HG03432 (cell line): Measurements from ENCODE around the gene DOK7.

Experiments
- ATAC-seq: cut with Tn5 transposase; IDR thresholded peaks from one replicate; pipeline ENCODE4 v1.9.1; 2021; ENCODE audit warnings: mild to moderate bottlenecking, moderate library complexity; ENCODE audit not compliant: unreplicated experiment

DOK7 gene

GRCh38 chr4:3518941-3519340 is 55.8 kb downstream of the DOK7 start:
- ATAC-seq = no peak

GRCh38 chr4:3519468-3520264 is 56.6 kb downstream of the DOK7 start:
- ATAC-seq = no peak

DNA sequence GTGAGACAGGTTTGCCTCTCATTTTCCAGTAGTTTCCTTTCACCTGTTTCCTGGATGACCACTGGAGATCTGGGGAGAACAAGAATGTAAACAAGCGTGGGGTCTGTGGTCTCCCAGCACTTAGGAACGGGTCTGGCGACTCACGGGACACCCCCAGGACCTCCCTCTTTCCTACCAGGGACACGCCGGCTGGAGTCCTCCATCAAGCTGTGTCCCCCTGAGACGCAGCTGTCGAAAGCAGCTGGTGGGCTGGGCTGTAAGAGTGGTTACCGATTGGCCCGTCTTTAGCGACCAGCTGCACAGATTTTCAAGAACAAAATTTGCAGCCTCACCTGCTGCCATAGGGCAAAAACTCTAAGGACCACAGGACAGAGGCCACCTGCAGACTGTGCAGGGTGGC is 57.2 kb downstream of the DOK7 start:
- ATAC-seq = no peak

- ATAC-seq = no peak
Measured at GRCh38 chr4:3520796-3521600, 57.9 kb downstream of the DOK7 start.

DNA sequence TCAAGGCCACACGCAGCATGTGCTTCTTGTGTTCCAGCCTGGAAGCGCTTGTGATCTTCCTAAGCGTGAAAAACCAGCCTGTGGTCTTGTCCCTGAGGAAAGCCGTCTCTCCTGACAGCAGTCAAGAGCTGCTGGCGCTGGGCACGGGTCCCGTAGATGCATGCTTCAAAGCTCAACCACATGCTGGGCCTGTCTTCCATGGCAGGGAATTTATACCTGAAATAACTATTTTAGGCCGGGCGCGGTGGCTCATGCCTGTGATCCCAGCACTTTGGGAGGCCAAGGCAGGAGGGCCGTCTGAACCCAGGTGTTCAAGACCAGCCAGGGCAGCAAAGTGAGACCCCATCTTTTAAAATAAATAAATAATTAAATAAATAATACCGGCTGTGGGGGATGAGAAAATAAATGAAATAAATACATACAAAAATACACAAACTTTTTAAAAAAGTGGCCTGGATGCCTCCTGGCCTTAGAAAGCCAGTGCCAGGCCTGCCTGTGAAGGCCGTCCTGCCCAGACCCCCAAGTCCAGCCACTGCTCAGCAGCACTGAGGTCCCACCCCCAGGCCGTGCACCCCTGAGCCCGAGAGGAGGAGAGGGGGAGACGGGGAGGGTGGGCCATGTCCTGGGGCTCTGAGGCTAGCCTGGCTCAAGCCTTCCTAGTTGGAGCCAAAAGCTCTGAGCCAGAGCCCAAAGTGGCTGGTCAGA is 58.7 kb downstream of the DOK7 start:
- no peak for ATAC-seq

- no peak for ATAC-seq
Measured at GRCh38 chr4:3522326-3522640, 59.2 kb downstream of the DOK7 start.

GRCh38 chr4:3522651-3523050 is 59.5 kb downstream of the DOK7 start:
- ATAC-seq = no peak

DNA sequence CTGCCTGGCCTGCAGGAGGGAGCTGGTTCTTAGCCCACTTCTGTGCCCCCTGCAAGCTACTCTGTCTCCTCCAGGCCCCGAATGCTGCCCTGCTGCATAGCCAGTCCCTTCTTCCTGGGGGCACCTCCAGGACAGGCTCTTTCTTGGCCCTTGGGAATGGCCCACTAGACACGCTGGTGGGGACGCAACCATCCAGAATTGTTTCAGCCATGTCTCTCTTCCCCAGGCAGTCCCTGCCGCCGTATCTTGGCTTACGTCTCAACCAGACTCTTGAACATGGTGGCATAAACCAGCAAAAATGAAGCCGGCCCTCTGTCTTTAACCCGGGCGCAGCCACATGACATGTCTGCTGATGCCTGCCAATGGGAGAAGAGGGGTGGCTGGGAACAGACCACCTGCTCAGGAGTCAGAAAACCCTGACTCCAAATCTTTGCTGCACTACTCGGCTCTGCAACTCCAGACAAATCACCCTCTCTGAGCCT is 60.1 kb downstream of the DOK7 start:
- ATAC-seq = no peak

GRCh38 chr4:3523628-3524221 is 60.6 kb downstream of the DOK7 start:
- no peak for ATAC-seq

DNA sequence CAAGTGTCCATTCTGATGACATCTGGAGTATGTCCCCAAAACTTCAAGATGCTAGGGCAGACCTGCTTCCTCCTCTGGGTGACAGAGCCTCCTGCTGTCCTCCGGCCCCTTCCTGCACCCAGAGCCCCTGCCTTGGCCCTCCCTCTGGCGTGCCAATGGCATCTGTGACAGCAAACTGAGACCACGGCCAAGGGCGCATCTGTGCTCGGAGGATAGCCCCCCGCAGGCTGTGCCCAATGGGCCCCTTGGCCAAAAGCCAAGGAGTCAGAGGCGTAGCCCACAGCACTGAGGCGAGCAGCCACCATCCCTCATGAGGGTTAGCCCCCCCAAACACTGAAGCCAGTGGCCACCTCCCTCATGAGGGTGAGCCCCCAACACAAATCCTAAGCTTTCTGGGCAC is 61.2 kb downstream of the DOK7 start:
- ATAC-seq = no peak

DNA sequence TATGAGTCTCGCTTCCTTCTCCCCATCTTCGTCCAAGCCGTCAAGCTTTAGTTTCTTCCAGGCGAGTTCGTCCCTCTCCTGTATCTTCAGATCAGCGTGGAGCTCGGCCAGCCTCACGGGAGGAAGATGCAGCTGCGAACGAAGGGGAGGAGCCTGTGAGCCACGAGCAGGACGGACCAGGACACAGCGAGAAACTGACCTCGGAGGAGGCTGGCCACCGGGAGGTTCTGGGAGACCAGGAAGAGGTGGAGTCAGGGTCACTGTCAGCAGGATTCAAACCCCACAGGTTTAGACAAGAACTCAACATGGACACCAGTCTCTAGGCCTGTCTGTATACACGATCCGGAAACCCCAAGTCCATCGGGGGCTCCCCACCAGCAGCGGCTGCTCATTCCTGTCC is 61.8 kb downstream of the DOK7 start:
- no peak for ATAC-seq

DNA sequence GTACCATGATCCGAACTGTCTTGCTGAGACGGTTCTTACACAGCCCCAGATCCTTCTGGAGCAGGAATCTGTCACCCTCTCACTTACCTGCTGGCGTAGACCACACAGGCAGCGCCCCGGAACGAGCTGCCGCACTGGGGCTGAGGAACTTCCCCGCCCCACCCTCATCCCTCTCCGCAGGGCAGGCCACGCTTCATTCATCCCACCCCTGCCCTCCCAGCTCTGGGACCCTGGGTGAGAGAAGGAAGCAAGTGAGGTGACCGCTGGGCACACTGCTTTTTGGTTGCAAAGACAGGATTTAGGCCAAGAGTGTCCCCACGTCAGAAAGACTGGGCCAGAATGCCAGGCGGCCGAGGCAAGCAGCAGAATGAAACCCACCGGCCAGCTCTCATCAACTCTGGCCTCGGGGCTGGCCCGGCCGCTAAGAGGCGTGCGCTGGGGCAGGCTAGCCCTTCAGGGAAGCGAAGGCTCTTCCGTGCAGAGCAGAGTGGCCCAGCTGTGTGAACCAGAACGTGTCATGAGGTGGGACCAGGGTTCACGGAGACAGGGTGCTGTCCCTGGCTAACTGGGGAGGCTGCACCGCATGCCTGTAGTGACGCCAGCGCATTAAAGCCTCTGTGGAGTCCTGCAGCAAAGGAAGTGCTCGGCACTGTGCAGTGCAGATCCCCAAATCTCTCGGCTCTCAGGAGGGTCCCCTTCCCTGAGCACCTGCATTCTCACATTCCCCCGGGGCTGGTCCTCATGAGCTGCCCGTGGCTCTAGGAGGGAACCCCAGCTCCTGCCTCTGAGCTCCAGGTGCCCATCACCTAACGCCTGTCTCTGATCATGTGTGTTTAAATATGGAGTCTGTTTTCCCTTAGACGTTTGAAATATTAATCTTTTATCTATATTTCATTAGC is 62.7 kb downstream of the DOK7 start:
- ATAC-seq = no peak

DNA sequence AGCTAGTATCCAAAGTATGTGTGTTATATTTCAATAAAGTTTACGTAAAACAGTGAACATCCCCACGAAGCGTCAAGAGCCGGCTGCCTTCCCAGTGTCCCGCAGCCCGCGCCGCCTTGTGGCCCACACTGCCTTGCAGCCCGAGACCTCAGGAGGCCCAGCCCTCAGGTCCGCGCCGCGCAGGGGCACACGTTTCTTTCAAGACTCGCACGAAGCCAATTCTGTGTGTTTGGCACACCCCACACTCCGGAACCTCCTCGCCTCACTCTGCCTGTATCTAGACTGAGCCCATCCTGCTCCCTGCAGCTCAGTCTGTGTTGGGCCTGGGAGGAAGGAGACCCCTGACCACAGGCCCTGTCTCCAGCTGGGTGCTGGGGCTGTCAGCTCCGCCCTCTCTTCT is 63.4 kb downstream of the DOK7 start:
- no peak for ATAC-seq

- no peak for ATAC-seq
Measured at GRCh38 chr4:3527101-3527913, 64.2 kb downstream of the DOK7 start.

DNA sequence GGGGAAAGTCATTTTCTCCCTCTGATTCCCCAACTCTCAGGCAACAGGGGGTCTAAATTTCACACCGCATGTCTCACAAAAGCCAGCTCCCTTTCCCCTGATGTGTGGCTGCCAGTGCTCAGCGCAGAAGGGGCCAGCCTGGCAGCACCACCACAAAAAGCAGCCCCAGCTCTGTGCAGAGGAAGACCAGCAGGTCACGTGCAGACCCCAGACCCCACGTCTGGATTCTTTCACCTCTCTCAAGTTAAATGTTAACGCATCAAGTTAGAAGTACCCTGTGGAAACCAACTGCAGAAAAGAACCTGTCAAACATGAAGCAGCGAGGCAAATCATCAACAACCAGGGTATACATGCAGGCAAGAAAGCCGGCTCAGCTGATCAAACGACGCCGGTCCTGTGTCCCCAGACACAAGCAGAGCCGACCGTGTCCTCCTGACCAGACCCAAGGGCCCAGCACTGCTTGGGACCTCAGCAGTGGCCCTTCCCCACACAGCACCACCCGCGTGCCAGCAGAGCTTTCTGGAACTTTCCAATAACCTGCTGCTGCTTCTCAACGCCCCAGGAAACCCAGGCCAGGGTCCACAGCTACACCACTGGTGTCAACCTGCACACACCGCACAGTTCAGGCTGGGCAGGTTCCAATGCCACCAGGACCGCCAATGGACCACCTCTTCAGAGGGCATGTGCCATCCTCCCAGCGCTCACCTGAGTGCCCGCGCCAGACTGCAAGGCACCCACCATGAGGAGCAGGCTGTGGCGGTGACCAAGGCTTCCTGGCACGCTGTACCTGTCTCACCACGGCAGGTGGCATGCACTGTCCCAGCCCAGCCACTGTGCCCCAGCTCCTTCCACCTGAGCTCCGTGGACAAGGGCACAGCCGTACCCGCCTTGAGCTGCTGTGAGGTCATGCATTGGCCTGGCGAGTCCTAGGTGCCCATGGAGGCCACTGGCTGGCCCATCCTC is 65.1 kb downstream of the DOK7 start:
- ATAC-seq = no peak

DNA sequence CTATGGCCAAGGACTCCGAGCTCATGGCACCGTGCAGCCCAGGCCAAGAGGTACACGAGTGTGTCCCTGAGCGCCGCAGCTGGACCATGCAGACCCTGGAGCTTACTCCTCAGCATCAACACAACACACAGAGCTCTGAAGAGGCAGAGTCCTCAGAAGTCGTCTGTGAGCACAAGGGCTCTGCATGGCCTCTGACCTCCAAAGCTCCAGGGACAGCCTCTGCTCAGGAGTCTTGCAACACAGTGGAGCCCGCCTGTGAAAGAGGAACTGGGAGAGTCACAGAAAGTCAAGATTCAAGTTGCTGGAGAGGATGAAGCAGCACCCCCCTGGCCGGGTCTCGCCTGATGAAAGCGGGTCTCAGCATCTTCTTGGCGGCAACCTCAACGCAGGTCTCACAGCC is 66.3 kb downstream of the DOK7 start:
- ATAC-seq = no peak

- ATAC-seq = no peak
Measured at GRCh38 chr4:3530051-3530450, 66.9 kb downstream of the DOK7 start.

DNA sequence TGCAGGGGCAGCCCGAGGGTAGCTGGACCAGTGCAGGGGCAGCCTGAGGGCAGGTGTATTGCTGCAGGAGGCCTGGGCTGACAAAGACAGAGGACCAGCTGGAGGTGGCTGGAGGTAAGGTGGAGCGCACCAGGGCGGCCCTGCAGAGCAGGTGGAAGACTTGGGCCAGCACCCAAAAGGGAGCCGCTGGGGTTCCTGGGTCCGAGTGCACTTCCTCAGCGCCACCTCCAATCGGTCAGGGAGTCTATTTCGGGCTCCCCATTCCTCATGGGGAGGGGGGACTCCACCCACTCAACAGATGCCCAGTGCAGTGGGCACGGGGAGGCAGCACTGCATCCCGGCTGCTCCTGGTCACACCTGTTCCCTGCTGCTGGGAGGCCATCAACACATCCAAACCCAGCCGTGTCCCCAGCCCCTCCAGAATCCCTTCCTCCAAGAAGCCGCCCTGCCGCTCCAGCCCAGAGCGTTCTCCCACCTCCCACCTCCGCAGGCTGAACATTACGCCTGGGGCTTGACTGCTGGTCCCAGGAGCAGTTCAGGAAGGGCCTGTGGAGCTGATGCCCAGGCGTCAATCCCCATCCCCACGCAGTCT is 67.7 kb downstream of the DOK7 start:
- ATAC-seq = no peak
